Osteoblast (primary cell): ENCODE measurements around the gene LRMDA. TPM values are rescaled to one million over a fixed set of nuclear protein-coding genes. Genes with fewer than 3 reads are reported as not detected.

Experiments
- DNase-seq: peaks from one replicate; pipeline ENCODE4 v3.0.0; 2011; ENCODE audit warnings: low spot score, mixed read lengths; ENCODE audit not compliant: insufficient read length; ENCODE audit errors: missing footprints
- H2AFZ ChIP-seq: 2 replicates; pipeline ENCODE4 v1.6.0; 2011; ENCODE audit warnings: mild to moderate bottlenecking, low read length
- H3K27ac ChIP-seq: 2 replicates; pipeline ENCODE4 v1.5.1; 2011; ENCODE audit warnings: mild to moderate bottlenecking, low read depth, low read length, moderate library complexity
- H3K27me3 ChIP-seq: 2 replicates; pipeline ENCODE4 v1.6.0; 2012; ENCODE audit warnings: mild to moderate bottlenecking, control low read depth, inconsistent platforms, low read length, moderate library complexity; ENCODE audit not compliant: insufficient read depth
- H3K36me3 ChIP-seq: 2 replicates; pipeline ENCODE4 v1.5.1; 2011; ENCODE audit warnings: mild to moderate bottlenecking, low read length, control low read depth, moderate library complexity; ENCODE audit not compliant: insufficient read depth
- H3K4me1 ChIP-seq: 2 replicates; pipeline ENCODE4 v1.5.1; 2011; ENCODE audit warnings: mild to moderate bottlenecking, low read length, control low read depth, moderate library complexity; ENCODE audit not compliant: insufficient read depth
- H3K4me2 ChIP-seq: 2 replicates; pipeline ENCODE4 v1.6.0; 2011; ENCODE audit warnings: mild to moderate bottlenecking, low read length; ENCODE audit not compliant: insufficient read depth
- H3K4me3 ChIP-seq: fragments of 200-600 bp; sonication (generic); 3 replicates; pipeline ENCODE4 v1.5.1; 2012; ENCODE audit warnings: mild to moderate bottlenecking, low read length, inconsistent platforms; ENCODE audit not compliant: insufficient read depth
- H3K79me2 ChIP-seq: 2 replicates; pipeline ENCODE4 v1.6.0; 2012; ENCODE audit warnings: mild to moderate bottlenecking, low read length, control low read depth, inconsistent platforms; ENCODE audit not compliant: insufficient read depth
- H3K9me3 ChIP-seq: 2 replicates; pipeline ENCODE4 v1.5.1; 2011; ENCODE audit warnings: low read depth, low read length, control low read depth
- H4K20me1 ChIP-seq: 2 replicates; pipeline ENCODE4 v1.6.0; 2012; ENCODE audit warnings: mild to moderate bottlenecking, low read length, control low read depth; ENCODE audit not compliant: insufficient read depth
- total RNA-seq: library from RNA; depleted of rRNA; stranded (reverse); fragments of >200 nt; gene quantifications from 2 replicates; pipeline ENCODE4 v1.2.3, GENCODE V29; 2012
- TF ChIP-seq, protein P1 (sequence below): IDR thresholded peaks from 2 replicates; pipeline ENCODE4 v1.5.1; 2011; ENCODE audit warnings: mild to moderate bottlenecking, low read depth, low read length, moderate library complexity; ENCODE audit errors: extremely low read depth

The LRMDA gene
- total RNA-seq, 1 donor = 18.5 TPM

DNA sequence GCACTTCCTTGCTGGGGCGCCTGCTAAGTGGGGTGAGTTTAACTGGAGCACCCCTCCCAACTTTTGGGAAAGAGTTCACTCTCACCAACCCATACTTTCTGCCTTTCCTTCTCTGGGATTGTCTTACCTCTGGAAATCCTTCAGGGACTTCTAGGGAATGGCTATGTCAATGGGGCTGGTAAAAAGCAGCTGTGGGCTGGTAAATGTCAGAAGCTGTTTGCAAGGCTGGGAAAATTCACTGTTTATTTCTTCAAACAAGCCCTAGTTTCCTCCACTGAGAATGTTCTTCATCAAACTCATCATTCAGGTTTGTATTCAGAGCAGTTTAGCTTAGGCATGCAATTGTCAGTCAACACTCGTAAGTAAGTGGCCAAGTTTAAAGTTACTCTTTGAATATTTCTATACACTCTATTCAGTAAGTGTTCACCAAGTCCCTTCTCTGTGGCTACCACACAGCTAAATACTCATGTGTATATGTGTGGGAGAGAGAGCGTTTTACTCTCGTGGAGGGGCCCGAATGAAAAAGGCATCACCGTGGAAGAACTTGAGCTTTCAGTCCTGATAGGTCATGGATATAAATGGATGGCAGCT is 654.8 kb downstream of the LRMDA start:
- Histone ChIP-seq H3K27me3 (no peaks in the 10 kb centered on the region), H4K20me1 (no peaks in the 10 kb centered on the region), H3K79me2 (no peaks in the 10 kb centered on the region), H3K27ac (peak overlapping the region; percentile 30), H3K4me1 (peaks cover 24% of the 10 kb centered on the region), H3K4me3 (peak overlapping the region; percentile 7), H2AFZ (no peak overlapping the region), H3K36me3 (no peaks in the 10 kb centered on the region), H3K9me3 (no peaks in the 10 kb centered on the region), H3K4me2 (peak overlapping the region; percentile 46)
- DNase-seq = no peak
- TF ChIP-seq, protein P1, sequence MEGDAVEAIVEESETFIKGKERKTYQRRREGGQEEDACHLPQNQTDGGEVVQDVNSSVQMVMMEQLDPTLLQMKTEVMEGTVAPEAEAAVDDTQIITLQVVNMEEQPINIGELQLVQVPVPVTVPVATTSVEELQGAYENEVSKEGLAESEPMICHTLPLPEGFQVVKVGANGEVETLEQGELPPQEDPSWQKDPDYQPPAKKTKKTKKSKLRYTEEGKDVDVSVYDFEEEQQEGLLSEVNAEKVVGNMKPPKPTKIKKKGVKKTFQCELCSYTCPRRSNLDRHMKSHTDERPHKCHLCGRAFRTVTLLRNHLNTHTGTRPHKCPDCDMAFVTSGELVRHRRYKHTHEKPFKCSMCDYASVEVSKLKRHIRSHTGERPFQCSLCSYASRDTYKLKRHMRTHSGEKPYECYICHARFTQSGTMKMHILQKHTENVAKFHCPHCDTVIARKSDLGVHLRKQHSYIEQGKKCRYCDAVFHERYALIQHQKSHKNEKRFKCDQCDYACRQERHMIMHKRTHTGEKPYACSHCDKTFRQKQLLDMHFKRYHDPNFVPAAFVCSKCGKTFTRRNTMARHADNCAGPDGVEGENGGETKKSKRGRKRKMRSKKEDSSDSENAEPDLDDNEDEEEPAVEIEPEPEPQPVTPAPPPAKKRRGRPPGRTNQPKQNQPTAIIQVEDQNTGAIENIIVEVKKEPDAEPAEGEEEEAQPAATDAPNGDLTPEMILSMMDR = no peak

DNA sequence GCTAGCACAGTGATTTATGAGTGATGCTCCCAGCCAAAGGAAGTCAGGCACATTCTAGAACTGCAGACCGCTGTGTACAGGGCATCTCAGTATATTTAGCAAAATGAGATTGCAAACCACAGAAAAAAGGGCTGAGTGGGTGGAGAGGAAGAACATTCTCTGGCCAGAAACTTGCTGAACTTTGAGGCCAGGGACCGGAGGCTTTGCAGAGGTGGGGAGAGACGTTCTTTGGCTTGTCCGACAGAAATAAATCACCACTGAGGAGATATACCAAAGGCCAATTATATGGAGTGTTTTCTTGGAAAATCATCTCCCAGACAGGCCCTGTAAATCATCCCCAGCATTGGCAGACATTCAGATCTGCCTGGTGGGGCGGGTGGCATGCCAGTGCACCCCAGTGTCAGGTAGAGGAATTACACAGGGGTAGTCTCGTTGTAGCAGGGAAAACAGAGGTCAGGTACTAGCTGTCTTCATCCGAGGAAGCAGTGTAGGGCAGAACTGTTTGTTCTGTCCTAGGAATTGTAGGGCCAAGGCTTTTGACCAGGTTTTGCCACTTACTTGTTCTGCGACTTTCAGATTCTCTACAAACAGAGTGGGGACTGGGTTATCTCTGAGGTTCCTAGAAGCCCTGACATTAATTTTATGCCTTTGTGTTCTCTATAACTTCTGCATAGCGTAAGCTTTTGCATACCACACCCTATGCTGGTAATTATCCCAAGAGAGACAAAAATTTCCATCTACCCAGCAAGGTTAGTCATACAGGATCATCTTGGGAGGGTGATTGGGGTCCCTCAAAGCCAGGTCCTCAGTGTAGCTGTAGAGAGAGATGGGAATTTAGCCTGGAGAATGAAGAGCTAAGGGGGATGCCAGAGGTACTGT is 655.6 kb downstream of the LRMDA start:
- Histone ChIP-seq H3K27ac (peak overlapping the region; percentile 30), H3K27me3 (no peaks in the 10 kb centered on the region), H4K20me1 (no peaks in the 10 kb centered on the region), H3K9me3 (no peaks in the 10 kb centered on the region), H3K4me3 (peak overlapping the region; percentile 7), H3K4me1 (peaks cover 24% of the 10 kb centered on the region), H3K4me2 (peak overlapping the region; percentile 46), H3K79me2 (no peaks in the 10 kb centered on the region), H2AFZ (no peak overlapping the region), H3K36me3 (no peaks in the 10 kb centered on the region)
- DNase-seq = peak; percentile 68
- TF ChIP-seq, protein P1 = peak; percentile 69

DNA sequence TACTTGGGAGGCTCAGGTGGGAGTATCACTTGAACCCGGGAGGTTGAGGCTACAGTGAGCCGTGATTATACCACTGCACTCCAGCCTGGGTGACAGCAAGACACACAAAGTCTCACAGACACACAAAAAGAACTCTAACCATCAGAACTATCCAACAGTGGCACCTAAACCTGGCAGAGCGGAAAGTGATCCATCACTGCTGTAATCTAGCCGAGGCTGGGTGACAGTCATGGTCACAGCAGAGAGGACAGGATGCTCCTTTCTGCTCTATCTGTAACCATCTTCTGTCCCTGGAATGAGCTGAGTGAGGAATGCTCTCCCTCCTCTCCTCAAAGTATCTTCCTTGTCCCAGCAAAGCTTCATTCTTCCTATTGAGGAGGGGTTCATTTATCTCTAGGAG is 656.6 kb downstream of the LRMDA start:
- no peak for DNase-seq
- Histone ChIP-seq H2AFZ (no peak overlapping the region), H3K27me3 (no peaks in the 10 kb centered on the region), H3K4me1 (peaks cover 24% of the 10 kb centered on the region), H3K4me3 (no peak overlapping the region), H3K27ac (no peak overlapping the region), H3K36me3 (no peaks in the 10 kb centered on the region), H3K4me2 (no peak overlapping the region), H3K9me3 (no peaks in the 10 kb centered on the region), H4K20me1 (no peaks in the 10 kb centered on the region), H3K79me2 (no peaks in the 10 kb centered on the region)
- TF ChIP-seq, protein P1 = no peak

GRCh38 chr10:76088980-76089379 is 657.6 kb downstream of the LRMDA start:
- H3K4me2 ChIP-seq = no peak overlapping the region
- no peak for DNase-seq
- peak overlapping the region; percentile 66 for H2AFZ ChIP-seq
- H3K9me3 ChIP-seq = no peaks in the 10 kb centered on the region
- no peak overlapping the region for H3K27ac ChIP-seq
- peaks cover 24% of the 10 kb centered on the region for H3K4me1 ChIP-seq
- H3K36me3 ChIP-seq = no peaks in the 10 kb centered on the region
- no peaks in the 10 kb centered on the region for H4K20me1 ChIP-seq
- H3K79me2 ChIP-seq = no peaks in the 10 kb centered on the region
- no peak overlapping the region for H3K4me3 ChIP-seq
- no peaks in the 10 kb centered on the region for H3K27me3 ChIP-seq
- TF ChIP-seq, protein P1 = no peak
